PC-3 (cell line): ENCODE data around the gene PREB. TPM values are rescaled to one million over a fixed set of nuclear protein-coding genes. Genes with fewer than 3 reads are reported as not detected.

Source experiments
- ATAC-seq: fragments of 200-7000 bp; cut with Tn5 transposase; 2 replicates; pipeline ENCODE4 v1.9.1; 2020; ENCODE audit warnings: mild to moderate bottlenecking, moderate library complexity
- BruUV-seq: library from RNA; stranded (reverse); fragments of 400-500 nt; replicated peaks from 2 replicates; lab custom pipeline; 2021; lab: Mats Ljungman, UMichigan
- CTCF ChIA-PET: fragments of 300-600 bp; sonication (Branson Sonifier 250); formaldehyde crosslinking; loops from one replicate; lab custom pipeline; 2022; ENCODE audit warnings: antibody characterized with exemption; lab: Charles Lee
- POLR2A ChIA-PET: fragments of 300-600 bp; sonication (Branson Sonifier 250); formaldehyde crosslinking; loops from one replicate; lab custom pipeline; 2022; ENCODE audit warnings: antibody characterized with exemption; ENCODE audit not compliant: unreplicated experiment; lab: Charles Lee
- DNase-seq: peaks from one replicate; pipeline ENCODE4 v3.0.0-alpha.2; 2015
- H2AFZ ChIP-seq: fragments of 300-600 bp; sonication (generic); 2 replicates; pipeline ENCODE4 v1.6.0; 2016; ENCODE audit warnings: antibody characterized with exemption, low read length
- H3F3A ChIP-seq: fragments of 300-600 bp; sonication (generic); one replicate; pipeline ENCODE4 v1.6.0; 2017; ENCODE audit warnings: antibody characterized with exemption, low read length, control low read depth, mild to moderate bottlenecking; ENCODE audit not compliant: unreplicated experiment
- H3K27ac ChIP-seq: fragments of 300-600 bp; sonication (generic); 2 replicates; pipeline ENCODE4 v1.5.1; 2016; ENCODE audit warnings: mild to moderate bottlenecking, low read length
- H3K27me3 ChIP-seq: fragments of 300-600 bp; sonication (generic); 2 replicates; pipeline ENCODE4 v1.6.1; 2016; ENCODE audit warnings: low read length, mixed read lengths
- H3K36me3 ChIP-seq: fragments of 300-600 bp; sonication (generic); 2 replicates; pipeline ENCODE4 v1.6.1; 2016; ENCODE audit warnings: low read depth, mixed run types, low read length, mixed read lengths
- H3K4me1 ChIP-seq: fragments of 300-600 bp; sonication (generic); 2 replicates; pipeline ENCODE4 v1.5.1; 2016; ENCODE audit warnings: low read length; ENCODE audit not compliant: insufficient read depth
- H3K4me2 ChIP-seq: fragments of 300-600 bp; sonication (generic); 2 replicates; pipeline ENCODE4 v1.6.0; 2016; ENCODE audit warnings: low read length
- H3K4me3 ChIP-seq: fragments of 300-600 bp; sonication (generic); 2 replicates; pipeline ENCODE4 v1.5.1; 2016; ENCODE audit warnings: mild to moderate bottlenecking, low read length, mixed read lengths
- H3K79me2 ChIP-seq: fragments of 300-600 bp; sonication (generic); 2 replicates; pipeline ENCODE4 v1.6.1; 2017; ENCODE audit warnings: low read length, mixed read lengths
- H3K9ac ChIP-seq: fragments of 300-600 bp; sonication (generic); 2 replicates; pipeline ENCODE4 v1.6.0; 2016; ENCODE audit warnings: mild to moderate bottlenecking, low read length
- H3K9me2 ChIP-seq: fragments of 300-600 bp; sonication (generic); replicated peaks from 2 replicates; pipeline ENCODE4 v1.6.1; 2016; ENCODE audit warnings: mixed run types, low read length, mixed read lengths
- H3K9me3 ChIP-seq: fragments of 300-600 bp; sonication (generic); 2 replicates; pipeline ENCODE4 v1.6.1; 2016; ENCODE audit warnings: low read length, mixed read lengths
- H4K20me1 ChIP-seq: fragments of 300-600 bp; sonication (generic); 2 replicates; pipeline ENCODE4 v1.6.1; 2016; ENCODE audit warnings: low read length, mixed read lengths
- EZH2 ChIP-seq: fragments of 300-600 bp; sonication (generic); IDR thresholded peaks from one replicate; pipeline ENCODE4 v1.6.1; 2017; ENCODE audit warnings: antibody characterized with exemption, mild to moderate bottlenecking, low read length; ENCODE audit not compliant: unreplicated experiment
- EZH2phosphoT487 ChIP-seq: fragments of 300-600 bp; sonication (generic); IDR thresholded peaks from 2 replicates; pipeline ENCODE4 v1.6.1; 2018; ENCODE audit warnings: mild to moderate bottlenecking, antibody characterized with exemption, low read length, borderline replicate concordance
- intact Hi-C: fragments of 100-400 bp; cut with micrococcal nuclease; formaldehyde crosslinking; loops from 2 replicates; pipeline ENCODE4 v1.9.0; 2023
- total RNA-seq: library from RNA; depleted of rRNA; stranded (reverse); fragments of >200 nt; gene quantifications from 2 replicates; pipeline ENCODE4 v1.2.3, GENCODE V29; 2014
- TF ChIP-seq, protein P1 (sequence below): fragments of 300-600 bp; sonication (generic); conservative IDR thresholded peaks from 2 replicates; pipeline ENCODE4 v1.5.1; 2017; ENCODE audit warnings: antibody characterized with exemption, low read depth, mild to moderate bottlenecking, low read length

Gene PREB
- total RNA-seq, 1 experiment from 2014 or later, result 85.6 TPM

DNA sequence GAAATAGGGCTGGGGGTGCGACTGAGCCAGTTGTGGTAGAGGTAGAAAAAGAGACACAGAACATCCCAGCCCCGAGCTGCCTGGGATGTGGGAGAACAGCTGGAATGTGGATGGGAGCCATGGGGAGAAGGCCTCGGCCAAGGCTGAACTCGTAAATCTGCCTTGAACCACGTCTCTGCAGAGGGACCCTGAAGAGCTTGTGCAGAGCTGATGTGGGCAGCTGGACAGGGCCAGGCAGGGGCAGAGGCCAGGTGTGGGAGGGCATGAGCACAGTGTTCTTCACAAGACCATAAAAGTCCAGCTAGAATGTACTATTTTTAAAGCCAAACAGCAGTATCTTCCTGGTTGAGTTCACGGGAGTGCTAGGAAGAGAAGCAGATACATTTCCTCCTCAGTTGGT is 20.1 kb upstream of the PREB start:
- H3F3A ChIP-seq, result no peaks in the 10 kb centered on the region
- H3K9me3 ChIP-seq, result no peaks in the 10 kb centered on the region
- H4K20me1 ChIP-seq, result no peaks in the 10 kb centered on the region
- intact Hi-C loops, result no loop called here
- H3K36me3 ChIP-seq, result no peaks in the 10 kb centered on the region
- DNase-seq (no peak), ATAC-seq (no peak)
- H2AFZ ChIP-seq, result no peak overlapping the region
- no peaks in the 10 kb centered on the region for H3K4me1 ChIP-seq
- TF ChIP-seq EZH2 (no peak), EZH2phosphoT487 (no peak)
- TF ChIP-seq, protein P1, sequence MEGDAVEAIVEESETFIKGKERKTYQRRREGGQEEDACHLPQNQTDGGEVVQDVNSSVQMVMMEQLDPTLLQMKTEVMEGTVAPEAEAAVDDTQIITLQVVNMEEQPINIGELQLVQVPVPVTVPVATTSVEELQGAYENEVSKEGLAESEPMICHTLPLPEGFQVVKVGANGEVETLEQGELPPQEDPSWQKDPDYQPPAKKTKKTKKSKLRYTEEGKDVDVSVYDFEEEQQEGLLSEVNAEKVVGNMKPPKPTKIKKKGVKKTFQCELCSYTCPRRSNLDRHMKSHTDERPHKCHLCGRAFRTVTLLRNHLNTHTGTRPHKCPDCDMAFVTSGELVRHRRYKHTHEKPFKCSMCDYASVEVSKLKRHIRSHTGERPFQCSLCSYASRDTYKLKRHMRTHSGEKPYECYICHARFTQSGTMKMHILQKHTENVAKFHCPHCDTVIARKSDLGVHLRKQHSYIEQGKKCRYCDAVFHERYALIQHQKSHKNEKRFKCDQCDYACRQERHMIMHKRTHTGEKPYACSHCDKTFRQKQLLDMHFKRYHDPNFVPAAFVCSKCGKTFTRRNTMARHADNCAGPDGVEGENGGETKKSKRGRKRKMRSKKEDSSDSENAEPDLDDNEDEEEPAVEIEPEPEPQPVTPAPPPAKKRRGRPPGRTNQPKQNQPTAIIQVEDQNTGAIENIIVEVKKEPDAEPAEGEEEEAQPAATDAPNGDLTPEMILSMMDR, result no peak
- no peak overlapping the region for H3K4me2 ChIP-seq
- ChIA-PET CTCF (no interaction called here), POLR2A (no interaction called here)
- H3K9me2 ChIP-seq, result no peaks in the 10 kb centered on the region
- no peak overlapping the region for H3K9ac ChIP-seq
- no peaks in the 10 kb centered on the region for H3K79me2 ChIP-seq
- H3K27me3 ChIP-seq, result no peaks in the 10 kb centered on the region
- no peak overlapping the region for H3K27ac ChIP-seq
- no peak overlapping the region for H3K4me3 ChIP-seq
- no TSS peak for BruUV-seq

DNA sequence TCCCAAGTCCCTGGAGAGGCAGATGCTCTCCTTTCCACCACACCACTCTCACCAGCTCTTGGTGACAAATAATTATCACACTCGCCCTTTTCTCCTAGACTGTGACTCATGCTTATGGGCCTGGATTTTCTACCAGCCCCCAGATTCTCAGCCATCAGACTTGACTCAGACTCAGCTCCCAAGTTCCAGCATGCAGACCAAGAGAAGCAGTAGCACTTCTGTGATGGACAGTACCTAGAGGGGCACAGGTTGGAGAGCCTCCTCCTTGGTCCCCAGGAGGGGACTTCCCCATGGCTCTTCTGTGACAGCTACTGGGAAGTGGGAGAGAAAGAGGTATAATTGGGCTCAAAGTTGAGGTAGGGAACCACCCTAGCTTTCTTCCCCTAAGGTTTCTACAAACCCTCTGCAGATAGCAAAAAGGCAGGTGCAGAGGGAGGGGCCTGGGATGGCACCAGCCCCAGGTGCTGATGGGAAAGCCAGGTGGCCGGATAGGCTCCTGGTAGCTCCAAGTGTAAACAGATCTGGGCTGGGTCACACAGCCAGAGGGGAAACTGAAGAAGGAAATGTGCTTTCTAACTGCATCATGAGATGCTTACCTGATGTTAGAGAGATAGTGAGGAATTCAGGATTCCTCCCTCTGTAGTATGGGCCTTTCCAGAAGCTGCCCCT is 18.5 kb upstream of the PREB start:
- H3K9me3 ChIP-seq, result no peaks in the 10 kb centered on the region
- H3K79me2 ChIP-seq, result no peaks in the 10 kb centered on the region
- H3K27me3 ChIP-seq, result no peaks in the 10 kb centered on the region
- no peak overlapping the region for H3K4me2 ChIP-seq
- intact Hi-C loops, result no loop called here
- ATAC-seq, result 0 out of 2 replicates have a peak, but pooled peaks have one; percentile 18
- H4K20me1 ChIP-seq, result no peaks in the 10 kb centered on the region
- no peak overlapping the region for H3K9ac ChIP-seq
- ChIA-PET CTCF (no interaction called here), POLR2A (no interaction called here)
- TF ChIP-seq, protein P1, result no peak
- TF ChIP-seq EZH2 (no peak), EZH2phosphoT487 (no peak)
- H3K9me2 ChIP-seq, result no peaks in the 10 kb centered on the region
- no peak overlapping the region for H2AFZ ChIP-seq
- H3K36me3 ChIP-seq, result no peaks in the 10 kb centered on the region
- no peaks in the 10 kb centered on the region for H3F3A ChIP-seq
- no peak overlapping the region for H3K27ac ChIP-seq
- DNase-seq, result peak; percentile 11
- BruUV-seq, result no TSS peak
- H3K4me3 ChIP-seq, result no peak overlapping the region
- no peaks in the 10 kb centered on the region for H3K4me1 ChIP-seq

DNA sequence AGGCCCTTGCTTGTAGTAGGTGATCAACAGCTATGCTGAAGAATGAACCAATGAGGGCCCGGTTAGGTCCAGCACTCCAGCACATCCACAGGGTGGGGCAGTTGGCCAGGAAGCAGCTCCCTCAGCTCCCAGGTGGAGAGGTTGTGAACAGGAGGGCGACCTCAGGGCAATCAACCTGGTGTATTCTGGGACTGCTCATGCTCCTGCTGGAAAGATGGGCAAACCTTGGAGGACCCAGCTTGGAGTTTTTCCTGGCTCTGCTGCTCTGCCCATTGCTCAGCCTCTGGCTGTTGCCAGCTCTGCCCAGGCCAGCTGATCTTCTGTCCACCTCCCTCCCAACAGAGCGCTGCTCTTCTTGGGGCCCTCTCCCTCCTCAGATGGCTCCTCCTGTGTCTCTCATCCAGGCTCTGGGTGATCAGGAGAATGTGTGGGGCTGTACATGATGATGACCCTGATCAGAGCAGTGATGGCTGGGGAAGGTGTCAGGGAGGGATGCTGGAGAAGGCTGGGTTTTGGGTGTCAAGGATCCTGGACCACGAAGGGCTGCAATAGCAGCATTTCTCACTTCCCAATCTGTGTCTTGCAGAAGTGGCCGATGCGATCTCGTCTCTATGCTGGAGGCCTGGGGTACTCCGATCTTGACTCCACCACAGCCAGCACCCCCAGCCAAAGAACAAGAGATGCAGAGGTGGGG is 17.8 kb upstream of the PREB start:
- intact Hi-C loops, result no loop called here
- Histone ChIP-seq H3K9ac (no peak overlapping the region), H3K4me1 (no peaks in the 10 kb centered on the region), H4K20me1 (no peaks in the 10 kb centered on the region), H3K27ac (no peak overlapping the region), H3K9me3 (no peaks in the 10 kb centered on the region), H3K9me2 (no peaks in the 10 kb centered on the region), H3K27me3 (no peaks in the 10 kb centered on the region), H2AFZ (no peak overlapping the region), H3K79me2 (no peaks in the 10 kb centered on the region), H3K4me3 (no peak overlapping the region), H3K4me2 (no peak overlapping the region), H3F3A (no peaks in the 10 kb centered on the region), H3K36me3 (no peaks in the 10 kb centered on the region)
- TF ChIP-seq EZH2, result no peak
- TF ChIP-seq, protein P1, result 0 out of 2 replicates have a peak, but pooled peaks have one; percentile 18
- ChIA-PET POLR2A (interaction anchor here (0.6 kb wide), 1 partner anchor 12 kb away, joined by 4 read pairs; no protein-coding TSS in a partner anchor), CTCF (no interaction called here)
- ATAC-seq (no peak), DNase-seq (peak; percentile 18)
- no TSS peak for BruUV-seq
